Testis (tissue), 2 donors: ENCODE results near the gene GPLD1.

Experiments
- CTCF ChIP-seq, 3 experiments: fragments of 450-650 bp in 2 of 3; fragments of 200-600 bp in 1 of 3; sonication (generic) in 1 of 3; IDR thresholded peaks; one replicate each; pipeline ENCODE4 v1.5.1; 2016 to 2019; ENCODE audit warnings: antibody characterized with exemption in 3 of 3, mild to moderate bottlenecking in 2 of 3, moderate library complexity in 1 of 3
- POLR2A ChIP-seq: fragments of 450-650 bp; IDR thresholded peaks from one replicate; pipeline ENCODE4 v1.6.1; 2017; ENCODE audit warnings: antibody characterized with exemption, mild to moderate bottlenecking, moderate library complexity

- no peak for TF ChIP-seq CTCF (IDR thresholded peaks at IDR 0.05)
- no peak for TF ChIP-seq POLR2A
These were observed 48.3 kb downstream of the GPLD1 start for GRCh38 chr6:24440897-24441598.
